Keratinocyte (primary cell): Measurements from ENCODE around the gene CACNA1C. TPM values are rescaled to one million over a fixed set of nuclear protein-coding genes. Genes with fewer than 3 reads are reported as not detected.

Experiments
- DNase-seq: peaks from one replicate; pipeline ENCODE4 v3.0.0-alpha.2; 2011; ENCODE audit warnings: low read depth, missing footprints, low spot score
- FAIRE-seq: peaks from 2 replicates; lab custom pipeline; 2011; peaks lifted over from hg19 to GRCh38; lab: Jason Lieb, UNC
- H2AFZ ChIP-seq: 2 replicates; pipeline ENCODE4 v1.6.0; 2012; ENCODE audit warnings: low read length, control low read depth, inconsistent platforms; ENCODE audit not compliant: control insufficient read depth
- H3K27ac ChIP-seq: 2 replicates; pipeline ENCODE4 v1.5.1; 2011; ENCODE audit warnings: low read length; ENCODE audit not compliant: control insufficient read depth, insufficient read depth
- H3K27me3 ChIP-seq: 3 replicates; pipeline ENCODE4 v1.6.0; 2011; ENCODE audit warnings: low read length; ENCODE audit not compliant: control insufficient read depth, insufficient read depth; ENCODE audit errors: extremely low read depth
- H3K36me3 ChIP-seq, 2 experiments: 2 replicates in 1 of 2; 3 replicates in 1 of 2; pipeline ENCODE4 v1.5.1; 2011; ENCODE audit warnings: low read length in 2 of 2, mild to moderate bottlenecking in 1 of 2; ENCODE audit not compliant: control insufficient read depth in 2 of 2, insufficient read depth in 2 of 2; ENCODE audit errors: extremely low read depth in 1 of 2
- H3K4me1 ChIP-seq: 3 replicates; pipeline ENCODE4 v1.5.1; 2011; ENCODE audit warnings: low read length; ENCODE audit not compliant: control insufficient read depth, insufficient read depth; ENCODE audit errors: extremely low read depth
- H3K4me2 ChIP-seq: 3 replicates; pipeline ENCODE4 v1.6.0; 2011; ENCODE audit warnings: low read depth, low read length; ENCODE audit not compliant: control insufficient read depth, insufficient read depth; ENCODE audit errors: extremely low read depth
- H3K4me3 ChIP-seq, 3 experiments: fragments of 200-600 bp in 1 of 3; sonication (generic) in 1 of 3; 2 replicates in 2 of 3; 3 replicates in 1 of 3; pipeline ENCODE4 v1.5.1; 2011 to 2016; ENCODE audit warnings: low read length in 3 of 3, mild to moderate bottlenecking in 3 of 3, control low read depth in 2 of 3, inconsistent platforms in 1 of 3, low read depth in 1 of 3, mixed read lengths in 1 of 3, mixed run types in 1 of 3, moderate library complexity in 1 of 3; ENCODE audit not compliant: control insufficient read depth in 2 of 3, insufficient read depth in 2 of 3; ENCODE audit errors: extremely low read depth in 1 of 3
- H3K79me2 ChIP-seq: 2 replicates; pipeline ENCODE4 v1.6.0; 2012; ENCODE audit warnings: low read length; ENCODE audit not compliant: control insufficient read depth, insufficient read depth
- H3K9ac ChIP-seq: 3 replicates; pipeline ENCODE4 v1.6.0; 2011; ENCODE audit warnings: low read length; ENCODE audit not compliant: control insufficient read depth, insufficient read depth; ENCODE audit errors: extremely low read depth
- H3K9me1 ChIP-seq: 3 replicates; pipeline ENCODE4 v1.6.0; 2011; ENCODE audit warnings: low read length; ENCODE audit not compliant: control insufficient read depth, insufficient read depth; ENCODE audit errors: extremely low read depth
- H3K9me3 ChIP-seq: 2 replicates; pipeline ENCODE4 v1.5.1; 2012; ENCODE audit warnings: low read depth, low read length; ENCODE audit not compliant: control insufficient read depth
- H4K20me1 ChIP-seq: 3 replicates; pipeline ENCODE4 v1.6.0; 2011; ENCODE audit warnings: low read length; ENCODE audit not compliant: control insufficient read depth, insufficient read depth; ENCODE audit errors: extremely low read depth
- EZH2 ChIP-seq: IDR thresholded peaks from one replicate; pipeline ENCODE4 v1.6.1; 2012; ENCODE audit warnings: inconsistent platforms, mild to moderate bottlenecking, low read length, moderate library complexity
- dilution Hi-C: fragments of 300-500 bp; cut with MboI; formaldehyde crosslinking; loops from one replicate; pipeline ENCODE4 v1.7.0; 2020; ENCODE audit warnings: low sequenced_read_pairs; ENCODE audit not compliant: extremely low pct_ligation_motif_present
- polyA plus RNA-seq, 5 experiments: library from polyadenylated mRNA; depleted of rRNA in 3 of 5; stranded (reverse) in 3 of 5; stranded (forward) in 1 of 5; unstranded in 1 of 5; fragments of >200 nt; gene quantifications; 1 replicate in 1 of 5; 2 replicates in 3 of 5; 3 replicates in 1 of 5; pipeline versions ENCODE4 v1.2.1 to v1.2.3, GENCODE V29; 2011 to 2012; ENCODE audit warnings: missing spikeins in 2 of 5, low read depth in 1 of 5, low replicate concordance in 1 of 5
- TF ChIP-seq, protein P1 (sequence below), 3 experiments: IDR thresholded peaks in 1 of 3; conservative IDR thresholded peaks in 1 of 3; optimal IDR thresholded peaks in 1 of 3; 2 replicates in 2 of 3; 3 replicates in 1 of 3; pipeline versions ENCODE3 to v1.5.1; 2011; ENCODE audit warnings: low read length in 3 of 3, mild to moderate bottlenecking in 3 of 3, moderate library complexity in 2 of 3, control low read depth in 1 of 3, inconsistent platforms in 1 of 3; ENCODE audit not compliant: insufficient read depth in 2 of 3; ENCODE audit errors: extremely low read depth in 1 of 3

The CACNA1C gene
- polyA plus RNA-seq, 1 donor (not counting 4 experiments of a cell fraction or from before 2014, with no cell fraction given): not detected

DNA sequence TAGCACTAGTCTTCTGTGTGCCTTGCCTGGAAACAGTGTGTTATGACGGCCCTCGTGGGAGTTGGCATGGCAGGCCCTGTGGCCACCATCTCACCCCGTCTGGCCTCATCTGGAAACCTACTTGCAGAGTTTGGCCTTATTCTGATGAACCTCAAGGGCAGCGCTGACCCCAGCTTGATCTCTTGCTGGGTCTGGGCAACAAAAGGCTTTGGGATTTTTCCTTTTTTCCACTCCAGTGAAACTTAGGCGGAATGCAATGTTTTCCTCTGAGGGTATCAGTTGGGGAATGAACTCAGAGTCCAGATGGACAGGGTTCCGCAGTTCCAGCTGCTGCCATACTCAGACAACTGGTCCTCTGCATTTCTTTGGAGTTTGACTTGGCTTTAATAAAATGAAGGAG, 15.9 kb downstream of the CACNA1C start:
- no peaks in the 10 kb centered on the region for H3K4me1 ChIP-seq
- no peaks in the 10 kb centered on the region for H3K9me1 ChIP-seq
- H3K4me2 ChIP-seq: no peak overlapping the region
- no peaks in the 10 kb centered on the region for H4K20me1 ChIP-seq
- H3K9ac ChIP-seq: no peak overlapping the region
- dilution Hi-C loops: no loop called here
- no peaks in the 10 kb centered on the region for H3K9me3 ChIP-seq
- no peak overlapping the region for H3K27ac ChIP-seq
- H3K79me2 ChIP-seq: no peaks in the 10 kb centered on the region
- FAIRE-seq (no peak), DNase-seq (no peak)
- no peaks in the 10 kb centered on the region for H3K36me3 ChIP-seq
- no peak overlapping the region for H2AFZ ChIP-seq
- H3K27me3 ChIP-seq: no peaks in the 10 kb centered on the region
- TF ChIP-seq EZH2: no peak
- TF ChIP-seq, protein P1, sequence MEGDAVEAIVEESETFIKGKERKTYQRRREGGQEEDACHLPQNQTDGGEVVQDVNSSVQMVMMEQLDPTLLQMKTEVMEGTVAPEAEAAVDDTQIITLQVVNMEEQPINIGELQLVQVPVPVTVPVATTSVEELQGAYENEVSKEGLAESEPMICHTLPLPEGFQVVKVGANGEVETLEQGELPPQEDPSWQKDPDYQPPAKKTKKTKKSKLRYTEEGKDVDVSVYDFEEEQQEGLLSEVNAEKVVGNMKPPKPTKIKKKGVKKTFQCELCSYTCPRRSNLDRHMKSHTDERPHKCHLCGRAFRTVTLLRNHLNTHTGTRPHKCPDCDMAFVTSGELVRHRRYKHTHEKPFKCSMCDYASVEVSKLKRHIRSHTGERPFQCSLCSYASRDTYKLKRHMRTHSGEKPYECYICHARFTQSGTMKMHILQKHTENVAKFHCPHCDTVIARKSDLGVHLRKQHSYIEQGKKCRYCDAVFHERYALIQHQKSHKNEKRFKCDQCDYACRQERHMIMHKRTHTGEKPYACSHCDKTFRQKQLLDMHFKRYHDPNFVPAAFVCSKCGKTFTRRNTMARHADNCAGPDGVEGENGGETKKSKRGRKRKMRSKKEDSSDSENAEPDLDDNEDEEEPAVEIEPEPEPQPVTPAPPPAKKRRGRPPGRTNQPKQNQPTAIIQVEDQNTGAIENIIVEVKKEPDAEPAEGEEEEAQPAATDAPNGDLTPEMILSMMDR (optimal IDR thresholded peaks at IDR 0.05 in 1 of 3, IDR thresholded peaks at IDR 0.05 in 1 of 3, conservative IDR thresholded peaks at IDR 0.05 in 1 of 3; ENCODE audit: extremely low read depth in 1 of 3, insufficient read depth in 2 of 3, low read length in 3 of 3): no peak
- no peak overlapping the region for H3K4me3 ChIP-seq

DNA sequence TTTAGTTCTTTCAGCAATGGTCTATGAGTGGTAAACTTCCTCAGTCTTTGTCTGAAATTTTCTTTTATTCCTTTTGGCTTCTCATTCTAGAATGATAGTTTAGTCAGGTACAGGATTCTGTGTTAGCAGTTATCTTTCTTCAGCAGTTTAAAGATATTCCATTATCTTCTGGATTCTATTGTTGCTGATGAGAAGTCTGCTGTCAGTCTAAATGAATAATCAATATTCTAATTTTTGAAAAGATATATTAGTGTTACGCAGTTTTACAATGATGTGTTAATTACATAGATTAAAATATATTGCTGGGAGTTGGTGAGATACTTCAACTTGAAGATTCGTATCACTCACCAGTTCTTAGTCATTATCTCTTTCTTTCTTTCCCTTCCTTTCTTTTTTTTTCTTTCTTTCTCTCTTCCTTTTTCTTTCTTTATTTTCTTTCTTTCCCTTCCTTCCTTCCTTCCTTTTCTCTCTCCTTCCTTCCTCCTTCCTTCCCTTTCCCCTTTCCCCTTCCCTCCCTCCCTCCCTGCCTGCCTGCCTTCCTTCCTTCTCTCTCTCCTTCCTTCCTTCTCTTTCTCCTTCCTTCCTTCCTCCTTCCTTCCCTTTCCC, 17.8 kb downstream of the CACNA1C start:
- dilution Hi-C loops: no loop called here
- Histone ChIP-seq H3K4me1 (peaks cover under 1% of the 10 kb centered on the region), H3K4me2 (no peak overlapping the region), H3K9me1 (no peaks in the 10 kb centered on the region), H3K79me2 (no peaks in the 10 kb centered on the region), H3K4me3 (no peak overlapping the region), H3K36me3 (no peaks in the 10 kb centered on the region), H3K27me3 (no peaks in the 10 kb centered on the region), H3K9ac (no peak overlapping the region), H3K9me3 (no peaks in the 10 kb centered on the region), H3K27ac (no peak overlapping the region), H2AFZ (no peak overlapping the region), H4K20me1 (no peaks in the 10 kb centered on the region)
- DNase-seq (no peak), FAIRE-seq (no peak)
- TF ChIP-seq EZH2: no peak
- TF ChIP-seq, protein P1 (optimal IDR thresholded peaks at IDR 0.05 in 1 of 3, IDR thresholded peaks at IDR 0.05 in 1 of 3, conservative IDR thresholded peaks at IDR 0.05 in 1 of 3; ENCODE audit: extremely low read depth in 1 of 3, insufficient read depth in 2 of 3, low read length in 3 of 3): no peak
